ENCODE data around the gene RHEB.
A peak's percentile ranks its signal among the peaks of the same experiment; 100 is the strongest.
"Not testable (repeated sequence)": the region's sequence is repeated elsewhere in the genome, so short reads cannot be mapped to it uniquely, and the experiment has no call there.

Gene RHEB

GRCh38 chr7:151519765-151520418 is at the start of gene RHEB:
Gene RHEB, minus strand, starts transcription at chr7:151519895. Its CDS starts 384 bp downstream, at chr7:151519511.
- peak; percentile 98 for DNase-seq (ENCODE audit: low spot score)

DNA sequence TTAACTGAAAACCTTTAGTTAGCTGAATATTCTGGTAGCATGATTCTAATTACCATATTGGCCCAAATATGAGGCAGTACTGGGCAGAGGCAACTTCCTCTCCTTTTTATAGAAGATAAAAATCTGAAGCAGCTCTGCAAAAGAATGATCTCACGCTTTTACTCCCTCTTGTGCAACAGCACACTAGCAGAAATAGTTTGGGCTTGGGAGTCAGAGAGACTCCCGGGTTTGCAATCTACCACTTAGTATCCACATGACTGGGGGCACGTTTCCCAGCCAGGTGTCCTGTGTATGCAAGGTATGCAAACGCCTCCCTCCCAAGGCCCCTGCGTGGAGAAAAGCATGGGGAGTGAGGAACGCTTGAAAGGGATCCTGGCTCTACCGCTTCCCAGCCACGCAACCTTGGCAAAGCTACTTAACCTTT is 47.2 kb upstream of the RHEB start:
- no peak for DNase-seq (ENCODE audit: low spot score)

GRCh38 chr7:151565541-151565940 is 45.8 kb upstream of the RHEB start:
- DNase-seq (ENCODE audit: low spot score) = no peak

DNA sequence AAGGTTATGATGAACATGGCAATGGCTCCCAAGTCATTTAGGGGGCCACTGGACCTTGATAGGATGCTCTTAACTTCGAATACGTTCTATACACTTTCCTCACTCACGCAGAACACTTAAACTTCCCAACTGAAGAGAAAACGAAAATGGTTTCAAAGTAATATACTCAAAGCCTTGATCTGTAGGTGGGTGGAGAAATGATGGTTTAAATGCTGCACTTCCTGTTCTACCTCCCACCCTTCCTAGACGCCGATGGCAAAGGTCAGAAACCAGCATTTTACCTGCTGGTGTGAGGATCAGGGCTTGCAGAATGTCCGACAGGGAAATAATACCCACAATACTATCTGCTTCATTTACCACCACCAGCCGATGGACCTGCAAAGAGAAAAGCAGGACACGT is 40.5 kb upstream of the RHEB start:
- no peak for DNase-seq (ENCODE audit: low spot score)

- DNase-seq (ENCODE audit: low spot score) = no peak
These were observed 40.0 kb upstream of the RHEB start for GRCh38 chr7:151559557-151560183.

GRCh38 chr7:151558575-151558974 is 38.9 kb upstream of the RHEB start:
- DNase-seq (ENCODE audit: low spot score) = no peak

DNA sequence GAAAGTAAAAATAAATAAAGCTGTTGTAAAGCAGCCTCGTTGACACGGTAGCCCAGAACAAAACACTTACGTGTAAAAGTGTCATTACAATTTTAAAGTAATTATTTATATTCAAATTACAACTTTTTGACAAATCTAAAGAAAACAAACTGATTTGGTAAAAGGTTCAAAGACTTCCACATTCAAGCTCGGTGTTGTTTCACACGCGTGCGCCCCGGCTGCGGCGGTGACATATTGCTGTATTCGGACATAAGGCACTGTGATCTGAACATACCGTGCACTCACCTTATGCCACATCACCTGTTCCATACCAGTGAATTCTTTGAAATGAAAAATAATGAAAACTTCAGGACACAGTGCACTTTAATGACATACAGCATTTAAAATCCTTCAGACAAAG is 36.9 kb upstream of the RHEB start:
- no peak for DNase-seq (ENCODE audit: low spot score)

- DNase-seq (ENCODE audit: low spot score) = no peak
These were observed 33.7 kb upstream of the RHEB start for GRCh38 chr7:151553356-151553755.

GRCh38 chr7:151552352-151553028 is 32.8 kb upstream of the RHEB start:
- DNase-seq (ENCODE audit: low spot score) = no peak

DNA sequence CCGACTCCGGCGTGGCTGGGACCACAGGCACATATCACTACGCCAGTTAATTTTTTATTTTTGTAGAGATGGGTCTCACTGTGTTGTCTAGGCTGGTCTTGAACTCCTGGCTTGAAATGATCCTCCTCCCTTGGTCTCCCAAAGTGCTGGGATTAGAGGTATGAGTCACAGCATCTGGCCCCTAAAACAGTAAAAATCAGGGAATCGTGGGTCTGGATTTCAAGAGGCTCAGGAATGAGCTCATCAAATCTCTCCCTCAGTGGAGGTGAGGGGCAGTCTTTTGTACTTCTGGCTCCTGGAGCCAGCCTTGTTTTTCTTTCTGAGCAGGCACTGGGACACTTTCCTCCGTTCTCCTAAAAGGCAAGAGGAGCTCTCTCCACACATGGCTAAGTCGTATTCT is 32.1 kb upstream of the RHEB start:
- no peak for DNase-seq (ENCODE audit: low spot score)

- DNase-seq (ENCODE audit: low spot score) = no peak
These were observed 31.1 kb upstream of the RHEB start for GRCh38 chr7:151550656-151551286.

GRCh38 chr7:151549644-151550043 is 29.9 kb upstream of the RHEB start:
- DNase-seq (ENCODE audit: low spot score) = no peak

DNA sequence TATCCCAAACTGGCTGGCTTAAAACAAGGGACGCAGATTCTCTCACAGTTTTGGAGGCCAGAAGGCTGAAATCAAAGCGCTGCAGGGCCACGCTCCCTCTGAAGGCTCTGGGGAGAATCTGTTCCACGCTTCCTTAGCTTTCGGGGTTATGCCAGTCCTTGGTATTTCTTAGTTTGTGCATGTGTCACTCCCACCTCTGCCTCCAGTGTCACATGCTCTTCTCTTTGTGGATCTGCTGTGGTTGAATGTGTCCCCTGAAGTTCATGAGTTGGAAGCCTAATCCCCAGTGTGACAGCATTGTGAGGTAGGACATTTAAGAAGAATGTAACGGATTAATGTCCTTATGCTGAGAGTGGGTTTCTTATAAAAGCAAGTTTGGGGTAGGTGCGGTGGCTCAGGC is 29.4 kb upstream of the RHEB start:
- DNase-seq (ENCODE audit: low spot score) = no peak

- DNase-seq (ENCODE audit: low spot score) = no peak
These were observed 24.5 kb upstream of the RHEB start for GRCh38 chr7:151544183-151544582.

- DNase-seq (ENCODE audit: low spot score) = no peak
These were observed 23.0 kb upstream of the RHEB start for GRCh38 chr7:151542606-151543130.

- no peak for DNase-seq (ENCODE audit: low spot score)
These were observed 22.2 kb upstream of the RHEB start for GRCh38 chr7:151541709-151542499.

DNA sequence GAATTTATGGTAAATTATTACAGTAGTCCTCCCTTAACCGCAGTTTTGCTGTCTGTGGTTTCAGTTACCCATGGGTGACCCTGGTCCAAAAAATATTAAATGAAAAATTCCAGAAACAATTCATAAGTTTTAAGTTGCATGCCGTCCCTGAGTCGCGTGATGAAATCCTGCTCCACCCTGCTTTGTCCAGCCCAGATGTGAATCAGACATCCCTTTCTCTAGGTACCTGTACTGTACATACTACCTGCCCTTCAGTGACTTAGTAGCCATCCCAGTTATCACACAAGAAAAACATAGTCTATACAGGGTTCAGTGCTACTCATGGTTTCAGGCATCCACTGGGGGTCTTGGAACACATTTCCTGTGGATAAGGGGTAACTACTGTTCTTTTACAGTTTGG is 20.5 kb upstream of the RHEB start:
- DNase-seq (ENCODE audit: low spot score) = no peak

GRCh38 chr7:151539088-151539671 is 19.5 kb upstream of the RHEB start:
- no peak for DNase-seq (ENCODE audit: low spot score)

DNA sequence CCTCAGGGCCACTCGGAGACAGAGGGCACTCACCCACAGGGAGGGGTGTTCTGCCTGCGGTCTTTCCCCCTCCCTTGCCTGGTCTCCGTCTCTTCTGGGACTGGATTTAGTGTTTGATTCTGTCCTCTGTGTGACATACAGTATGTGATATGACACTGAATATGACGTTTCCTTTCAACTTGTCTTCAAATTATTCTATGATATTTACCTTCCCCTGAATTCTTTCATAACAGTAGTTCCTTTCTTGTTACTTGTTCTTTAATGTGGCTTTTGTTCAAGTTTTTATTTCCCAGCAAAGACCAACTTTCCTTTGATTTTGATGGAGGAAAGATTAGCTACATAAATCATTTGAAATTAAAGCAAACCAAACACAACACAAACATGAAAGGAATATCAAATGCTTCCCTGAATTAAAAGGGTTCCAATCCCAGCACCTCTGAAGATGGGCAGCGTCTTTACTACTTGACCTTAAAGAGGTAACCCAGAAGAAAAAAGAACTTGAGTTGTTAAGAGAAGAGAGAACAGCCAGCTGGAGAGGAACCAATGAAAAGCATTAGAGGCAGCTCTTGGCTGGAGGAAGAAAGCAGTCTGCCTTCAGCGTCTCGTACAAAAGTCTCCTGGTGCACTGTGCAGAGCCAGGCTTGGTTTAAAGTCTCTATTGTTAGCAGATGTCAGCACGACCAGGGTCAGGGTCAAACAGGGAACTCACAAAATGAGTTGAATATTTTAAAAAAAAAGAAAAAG is 18.3 kb upstream of the RHEB start:
- DNase-seq (ENCODE audit: low spot score) = no peak

GRCh38 chr7:151536178-151536577 is 16.5 kb upstream of the RHEB start:
- DNase-seq (ENCODE audit: low spot score) = not testable (repeated sequence)

DNA sequence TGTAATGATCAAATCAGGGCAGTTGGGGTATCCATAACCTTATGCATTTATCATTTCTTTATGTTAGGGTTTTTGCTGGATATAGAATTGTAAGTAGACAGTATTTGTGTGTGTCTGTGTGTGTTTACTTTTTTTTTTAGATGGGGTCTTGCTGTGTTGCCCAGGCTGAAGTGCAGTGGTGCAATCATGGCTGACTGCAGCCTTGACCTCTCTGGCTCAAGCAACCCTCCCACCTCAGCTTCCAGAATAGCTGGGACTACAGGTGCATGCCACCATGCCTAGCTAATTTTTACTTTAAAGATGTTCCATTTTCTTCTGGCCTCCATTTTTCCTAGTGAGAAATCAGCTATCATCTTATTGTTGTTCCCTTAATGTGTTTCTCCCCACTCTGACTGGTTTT is 10.1 kb upstream of the RHEB start:
- no peak for DNase-seq (ENCODE audit: low spot score)

Data from CD4-positive, alpha-beta T cell treated with Interleukin-6 at 100 ng/mL for 8 hours (primary cell).